HK-2 (cell line): Measurements from ENCODE around the gene KLHL12.
A peak's percentile ranks its signal among the peaks of the same experiment; 100 is the strongest.

ENCODE experiments used
- DNase-seq: peaks from one replicate; pipeline ENCODE4 v3.0.0-alpha.2; 2018; ENCODE audit not compliant: unreplicated experiment

The KLHL12 gene

DNA sequence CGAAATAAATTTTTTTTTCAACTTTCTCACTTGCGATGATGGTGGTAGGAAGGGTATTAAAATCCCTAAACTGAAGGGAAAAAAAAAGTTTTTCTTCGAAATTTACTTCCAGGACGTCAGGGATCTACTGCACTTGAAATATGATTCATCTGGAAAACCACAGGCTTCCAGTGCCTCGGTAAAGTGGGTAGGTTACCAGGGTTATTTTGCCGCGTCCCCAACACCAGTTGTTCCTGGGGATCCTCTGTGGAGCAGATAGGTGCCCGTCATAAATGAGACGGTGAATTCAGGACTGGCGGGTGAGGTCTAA lies 38.9 kb downstream of the KLHL12 start:
- peak; percentile 75 for DNase-seq

DNA sequence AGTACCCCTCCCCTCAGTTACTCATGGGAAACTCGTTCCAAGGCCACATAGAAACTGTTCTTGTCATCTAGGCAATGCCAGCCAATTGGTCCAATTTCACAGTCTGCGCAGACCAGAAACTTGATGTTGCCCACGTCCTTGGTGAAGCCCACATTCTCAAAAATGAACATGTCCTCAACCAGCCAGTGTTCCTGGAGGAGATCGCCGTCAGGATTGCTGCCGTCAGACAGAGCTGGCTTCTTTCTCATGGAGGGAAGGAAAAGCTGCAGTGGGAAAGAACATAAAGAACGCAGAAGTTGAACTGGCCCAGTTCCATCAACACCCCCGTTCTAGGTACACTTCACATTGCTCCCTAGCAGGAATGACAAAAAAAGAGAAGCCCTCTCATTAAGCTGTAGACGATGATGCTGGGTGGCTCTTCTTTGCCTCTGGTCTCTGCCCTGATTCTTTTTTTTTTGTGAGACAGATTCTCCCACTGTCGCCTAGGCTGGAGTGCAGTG lies 46.0 kb downstream of the KLHL12 start:
- DNase-seq, result no peak

GRCh38 chr1:202880062-202880461 lies 47.0 kb downstream of the KLHL12 start:
- no peak for DNase-seq

DNA sequence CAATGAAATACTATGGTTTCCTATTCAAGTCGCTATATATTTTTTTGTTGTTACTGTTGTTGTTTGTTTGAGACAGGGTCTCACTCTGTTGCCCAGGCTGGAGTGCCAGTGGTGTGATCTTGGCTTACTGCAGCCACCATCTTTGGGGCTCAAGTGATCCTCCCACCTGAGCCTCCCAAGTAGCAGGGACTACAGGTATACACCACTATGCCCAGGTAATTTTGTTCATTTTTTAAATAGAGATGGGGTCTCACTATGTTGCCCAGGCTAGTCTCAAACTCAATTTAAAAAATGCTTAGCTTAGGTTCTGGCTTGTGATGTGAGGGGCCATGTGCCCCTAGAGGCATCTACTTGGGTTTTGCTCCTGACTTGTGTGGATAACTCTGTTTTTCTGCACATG lies 47.9 kb downstream of the KLHL12 start:
- DNase-seq, result no peak

GRCh38 chr1:202873026-202873425 lies 54.0 kb downstream of the KLHL12 start:
- DNase-seq, result no peak

DNA sequence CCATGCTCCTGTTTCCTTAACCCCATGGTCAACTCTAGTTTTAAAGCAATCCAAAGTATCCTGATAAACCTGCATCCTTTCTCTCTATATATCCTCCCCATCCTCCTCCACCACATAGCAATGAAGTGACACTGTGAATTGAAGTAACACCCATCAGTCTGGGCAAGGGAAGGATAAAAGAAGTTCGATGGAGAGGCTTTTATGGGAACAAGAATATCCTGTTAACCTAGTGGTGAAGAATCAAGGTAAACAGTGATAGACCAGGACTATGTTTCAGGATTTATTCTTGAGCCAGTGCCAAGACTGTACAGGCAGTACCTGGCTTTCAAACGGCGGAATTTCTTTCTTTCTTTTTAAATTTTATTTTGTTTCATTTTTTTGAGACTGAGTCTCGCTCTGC lies 55.7 kb downstream of the KLHL12 start:
- no peak for DNase-seq

- no peak for DNase-seq
Observed at GRCh38 chr1:202862679-202863560, 64.1 kb downstream of the KLHL12 start.

DNA sequence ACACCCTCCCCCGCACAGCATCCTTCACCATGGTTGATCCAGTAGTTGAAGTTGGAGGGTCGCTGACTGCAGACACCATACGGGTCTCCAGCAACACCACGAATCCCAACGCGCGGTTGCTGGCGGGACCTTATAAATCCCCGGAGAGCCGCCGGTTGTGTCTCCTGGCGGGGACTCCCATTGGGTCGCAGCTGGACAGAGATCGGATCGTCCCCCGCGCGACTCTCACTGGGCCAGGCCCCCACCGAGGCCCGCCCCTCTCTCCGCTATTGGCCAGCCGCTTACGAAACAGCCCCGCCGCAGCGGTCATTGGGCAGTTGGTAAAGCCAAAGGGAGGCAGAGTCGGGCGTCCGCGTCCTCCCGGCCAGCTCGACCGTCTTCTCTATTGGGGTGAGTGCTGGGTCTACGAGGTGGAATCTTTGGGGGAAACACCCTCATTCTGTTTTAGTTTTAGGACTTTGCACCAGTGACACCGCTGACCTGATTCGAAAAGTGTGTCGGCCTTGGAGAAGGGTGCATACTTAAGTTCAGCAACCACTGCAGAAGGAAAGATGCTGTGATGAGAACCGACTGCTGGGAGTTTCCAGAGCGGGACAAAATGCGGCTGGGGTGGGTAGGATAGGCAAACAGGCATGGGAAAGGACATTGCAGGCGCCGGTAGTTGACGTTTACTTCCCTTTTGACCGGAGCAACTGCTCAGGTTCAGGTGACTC lies 65.5 kb downstream of the KLHL12 start:
- peak; percentile 95 for DNase-seq

GRCh38 chr1:202860744-202861419 lies 66.2 kb downstream of the KLHL12 start:
- peak; percentile 58 for DNase-seq

DNA sequence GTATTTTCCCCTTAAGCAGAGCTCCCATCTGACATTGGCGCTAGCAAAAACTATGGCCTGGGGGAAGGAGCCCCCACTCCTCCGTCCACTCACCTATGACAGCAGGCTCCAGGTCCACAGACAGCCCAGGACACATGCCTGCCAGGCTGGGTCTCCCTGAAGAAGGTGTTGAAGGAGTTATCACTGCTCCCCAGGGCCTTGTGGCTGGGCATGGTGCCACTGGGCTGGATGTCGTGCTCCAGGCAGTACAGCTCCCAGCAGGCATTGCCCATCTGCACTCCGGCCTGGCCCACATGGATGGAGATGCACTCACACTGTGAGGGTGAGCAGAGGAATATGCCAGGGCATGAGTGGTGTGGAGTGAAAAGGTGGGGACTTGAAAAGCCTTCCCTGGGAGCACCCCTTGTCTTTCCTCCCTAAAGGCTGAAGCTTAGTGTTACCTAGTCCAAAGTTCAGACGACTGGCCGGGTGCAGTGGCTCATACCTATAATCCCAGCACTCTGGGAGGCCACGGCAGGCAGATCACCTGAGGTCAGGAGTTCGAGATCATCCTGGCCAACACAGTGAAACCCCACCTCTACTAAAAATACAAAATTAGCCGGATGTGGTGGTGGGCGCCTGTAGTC lies 68.1 kb downstream of the KLHL12 start:
- no peak for DNase-seq

- no peak for DNase-seq
Observed at GRCh38 chr1:202858331-202858730, 68.7 kb downstream of the KLHL12 start.

DNA sequence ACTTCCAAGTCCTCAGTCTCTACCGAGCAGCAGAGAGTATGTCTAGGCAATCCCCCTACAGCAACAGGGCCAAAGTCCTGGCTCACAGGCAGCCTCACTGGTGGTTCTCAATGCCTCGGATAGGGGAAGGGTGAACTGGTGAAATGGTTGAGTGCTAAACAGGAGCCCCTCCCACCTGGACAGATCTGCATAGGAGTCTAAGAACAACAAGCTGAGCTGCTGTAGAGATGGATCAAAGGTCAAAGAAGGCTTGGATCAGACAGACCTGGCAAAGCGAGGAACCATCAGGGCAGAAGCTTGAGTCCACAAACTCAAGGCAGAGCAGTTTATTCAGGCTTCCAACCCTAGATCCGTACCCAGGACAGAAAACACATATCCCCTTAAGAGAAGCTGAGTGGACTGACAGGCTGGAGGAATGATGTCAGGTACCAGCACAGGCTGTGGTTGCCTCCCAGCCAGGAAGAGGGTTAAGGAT lies 69.9 kb downstream of the KLHL12 start:
- no peak for DNase-seq

DNA sequence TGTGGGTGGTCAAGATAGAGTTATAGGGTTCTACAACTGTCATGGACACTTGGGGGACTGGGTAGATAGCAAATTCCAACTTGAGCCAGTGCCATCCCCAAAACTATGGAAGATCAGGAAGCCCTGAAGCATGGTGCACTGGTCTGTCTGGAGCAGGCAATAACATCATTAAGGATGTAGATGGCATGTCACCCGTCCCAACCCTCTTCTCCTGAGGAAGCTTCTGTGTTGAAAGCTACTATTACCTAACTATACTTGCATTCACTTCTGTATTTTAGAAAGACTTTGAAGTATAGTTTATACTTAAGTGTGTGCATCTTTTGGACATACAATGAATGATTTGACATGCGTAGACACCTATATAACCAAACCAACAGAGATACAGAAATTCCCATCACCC lies 71.0 kb downstream of the KLHL12 start:
- DNase-seq, result no peak

GRCh38 chr1:202854787-202855186 lies 72.2 kb downstream of the KLHL12 start:
- DNase-seq, result no peak

DNA sequence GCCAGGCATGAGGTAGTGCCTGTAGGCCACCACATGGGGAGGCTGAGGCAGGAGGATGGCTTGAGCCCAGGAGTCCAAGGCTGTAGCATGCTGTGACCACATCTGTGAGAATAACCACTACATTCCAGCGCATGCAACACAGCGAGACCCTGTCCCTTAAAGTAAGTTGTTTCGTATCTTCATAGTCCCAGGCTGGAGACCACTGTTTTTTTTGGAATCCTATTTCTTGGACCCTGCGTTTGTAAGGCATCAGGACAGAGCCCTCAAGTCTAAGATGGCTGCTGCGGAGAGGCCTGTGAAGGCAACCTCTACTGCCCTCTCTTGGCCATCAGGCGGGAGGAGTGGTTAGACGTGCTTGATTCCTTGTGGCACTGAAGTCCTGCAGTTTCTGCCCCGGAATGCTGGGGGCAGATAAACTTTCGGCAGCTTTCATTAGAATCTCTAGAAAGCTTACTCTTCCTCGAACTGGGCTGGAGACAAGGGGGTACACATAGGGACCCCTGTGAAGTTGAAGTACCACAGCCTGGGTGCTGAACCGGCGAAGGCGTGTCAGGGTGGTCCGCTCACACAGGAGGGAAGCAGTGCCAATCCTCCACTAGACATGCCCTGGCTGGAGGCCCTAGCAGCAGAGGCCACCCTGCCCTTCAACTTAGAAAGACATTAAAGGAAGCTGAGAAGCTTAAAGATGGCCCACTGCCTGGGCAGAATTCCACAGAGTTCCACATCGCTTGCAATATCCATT lies 74.7 kb downstream of the KLHL12 start:
- DNase-seq, result peak; percentile 44

- no peak for DNase-seq
Observed at GRCh38 chr1:202850593-202851362, 76.3 kb downstream of the KLHL12 start.

DNA sequence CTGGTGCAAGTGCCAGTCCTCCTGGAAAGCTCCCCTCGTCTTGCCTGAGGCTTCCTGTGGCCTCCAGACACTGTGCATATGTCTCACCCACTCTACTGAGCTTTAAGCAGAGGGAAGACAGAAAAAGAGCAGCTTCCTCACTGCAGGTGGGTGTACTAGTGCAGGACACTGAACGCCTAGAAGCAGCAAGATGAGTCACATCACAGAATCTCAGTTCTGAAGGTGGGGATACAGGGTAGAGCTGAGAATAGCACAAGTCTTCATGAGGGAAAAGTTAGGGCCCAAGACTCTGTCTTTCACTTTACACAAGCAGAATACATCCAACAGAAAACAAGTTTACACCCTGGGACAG lies 78.9 kb downstream of the KLHL12 start:
- no peak for DNase-seq

DNA sequence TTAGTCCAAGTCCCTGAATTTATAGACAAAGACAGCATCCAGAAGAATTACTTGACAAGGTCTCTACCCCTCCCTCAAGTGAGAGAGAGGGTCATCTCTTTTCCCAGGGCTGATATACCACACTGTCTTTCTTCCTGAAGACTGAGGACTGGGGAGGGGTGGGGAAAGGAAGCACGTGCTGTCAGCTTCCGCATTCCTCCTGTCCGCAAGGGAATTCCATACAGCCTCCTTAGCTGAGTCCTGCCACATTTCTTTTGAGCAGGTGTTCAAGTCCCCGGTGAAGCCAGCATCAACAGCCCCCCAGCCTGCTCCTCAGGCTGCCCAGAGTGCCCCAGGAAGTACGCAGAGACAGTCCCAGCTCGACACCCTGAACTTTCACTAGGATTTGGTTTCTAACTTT lies 82.1 kb downstream of the KLHL12 start:
- no peak for DNase-seq

- no peak for DNase-seq
Observed at GRCh38 chr1:202844259-202844658, 82.8 kb downstream of the KLHL12 start.

DNA sequence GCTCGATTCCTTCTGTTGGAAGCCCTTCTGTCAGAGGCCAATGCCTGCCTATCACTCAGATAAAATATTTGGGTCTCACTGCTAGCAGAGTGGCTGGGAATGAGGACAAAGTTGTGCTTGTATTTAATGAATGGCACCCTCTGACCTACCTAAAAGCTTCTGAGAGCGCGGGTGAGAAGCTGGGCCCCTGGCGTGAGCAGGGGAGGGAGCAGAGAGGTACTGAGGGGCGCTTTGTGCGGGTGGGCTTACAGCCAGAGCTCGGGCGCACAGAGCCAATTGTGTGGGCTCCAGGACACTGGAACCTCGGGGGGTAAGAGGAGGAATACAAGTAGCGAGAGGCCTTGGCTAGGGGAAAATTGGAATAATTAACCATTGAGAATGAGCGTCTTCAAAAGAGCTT lies 84.0 kb downstream of the KLHL12 start:
- DNase-seq, result no peak
